Measurements from ENCODE around the gene NCKAP5.

The NCKAP5 gene

DNA sequence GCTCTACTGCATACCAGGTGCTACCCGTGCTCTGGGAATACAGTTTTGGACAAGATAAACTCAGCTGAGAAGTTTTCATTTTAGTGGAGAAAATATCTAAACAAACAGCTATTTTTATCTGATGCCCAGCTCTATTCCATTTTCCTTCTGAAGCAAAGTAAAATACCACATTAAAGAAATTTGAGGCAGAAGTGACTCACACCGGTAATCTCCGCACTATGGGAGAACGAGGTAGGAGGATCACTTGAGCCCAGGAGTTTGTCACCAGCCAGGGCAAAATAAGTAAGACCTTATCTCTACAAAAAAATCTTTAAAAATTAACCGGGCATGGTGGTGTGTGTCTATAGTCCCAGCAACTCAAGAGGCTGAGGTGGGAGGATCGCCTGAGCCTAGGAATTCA, 482.1 kb downstream of the NCKAP5 start:
- no peak for DNase-seq (ENCODE audit: low read depth)

GRCh38 chr2:133085646-133086045, 482.6 kb downstream of the NCKAP5 start:
- no peak for DNase-seq (ENCODE audit: low read depth)

DNA sequence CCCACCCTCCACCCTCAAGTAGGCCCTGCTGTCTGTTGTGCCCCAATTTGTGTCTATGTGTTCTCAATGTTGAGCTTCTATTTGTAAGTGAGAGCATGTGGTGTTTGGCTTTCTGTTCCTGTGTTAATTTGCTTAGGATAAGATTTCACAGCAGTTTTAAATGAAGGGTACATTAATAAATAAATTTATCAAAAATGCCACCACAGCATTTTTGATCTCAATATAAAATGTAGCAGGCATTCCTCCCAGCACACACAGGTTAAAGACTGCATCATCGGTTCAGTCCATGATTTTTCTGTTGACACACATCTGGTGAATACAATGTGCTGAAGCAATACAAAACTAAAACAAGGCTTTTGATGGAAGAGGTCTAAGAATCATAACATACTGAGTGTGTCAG, 486.2 kb downstream of the NCKAP5 start:
- no peak for DNase-seq (ENCODE audit: low read depth)

- DNase-seq (ENCODE audit: low read depth): no peak
Measured at GRCh38 chr2:133080822-133081221, 487.4 kb downstream of the NCKAP5 start.

DNA sequence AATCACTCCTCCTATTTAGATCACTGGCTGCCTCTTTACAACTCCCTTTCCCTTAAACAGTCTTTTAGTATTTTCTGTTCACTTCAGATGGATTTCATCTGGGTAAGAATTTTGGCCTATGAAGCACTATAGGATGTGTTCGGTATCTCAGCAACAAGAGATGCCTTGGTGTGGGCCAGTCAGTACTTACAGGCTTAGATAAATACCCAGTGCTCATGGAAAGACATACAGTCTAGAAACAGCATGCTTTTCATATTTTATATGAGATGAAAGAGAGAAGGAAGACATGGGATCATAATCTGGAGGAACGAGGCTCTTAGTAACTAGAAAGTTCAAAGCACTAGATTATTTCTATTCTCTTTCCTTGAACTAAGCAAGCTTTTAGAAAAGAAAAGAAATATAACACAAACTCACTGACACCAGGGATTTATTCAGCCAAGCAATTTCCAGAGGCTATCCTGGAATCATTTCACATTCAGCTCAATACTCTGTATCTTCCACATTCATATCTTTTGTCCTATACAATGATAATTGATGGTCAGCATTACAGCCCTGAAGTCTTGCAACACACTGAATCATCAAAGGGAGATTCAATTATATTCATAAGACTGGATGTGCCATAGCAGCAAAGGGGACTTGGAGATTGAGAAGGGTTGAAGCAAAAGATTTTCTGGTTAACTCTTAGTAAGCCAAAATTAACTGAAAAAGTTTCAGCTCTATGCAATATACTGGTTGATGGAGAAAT, 489.4 kb downstream of the NCKAP5 start:
- DNase-seq (ENCODE audit: low read depth): no peak

DNA sequence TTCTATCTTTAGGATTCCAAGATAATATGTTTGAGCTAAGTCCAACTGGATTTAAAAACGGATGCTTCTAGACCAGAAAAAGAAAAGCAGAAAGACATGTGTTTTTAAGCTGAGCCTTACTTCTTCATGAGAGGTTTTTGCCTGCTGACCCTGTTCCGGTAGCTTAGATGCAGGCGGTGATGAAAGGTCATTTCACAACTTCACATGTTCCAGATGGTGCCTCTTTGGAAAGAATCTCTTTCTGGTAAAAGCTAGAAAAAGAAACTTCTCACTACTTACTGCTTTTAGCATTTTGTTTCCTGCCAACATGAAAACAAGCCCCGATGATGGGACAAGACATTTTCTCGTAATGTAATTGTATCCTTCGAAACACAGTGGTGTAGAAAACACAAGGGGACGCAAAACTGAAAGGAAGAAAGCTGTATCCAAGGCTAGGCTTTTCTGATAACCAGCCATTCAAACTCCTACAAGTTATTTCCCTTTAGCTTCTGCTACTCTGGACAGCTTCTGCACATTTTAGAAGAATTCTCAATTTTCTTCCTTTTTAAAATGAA, 490.9 kb downstream of the NCKAP5 start:
- DNase-seq (ENCODE audit: low read depth): peak; percentile 15

GRCh38 chr2:133072837-133073694, 495.2 kb downstream of the NCKAP5 start:
- no peak for DNase-seq (ENCODE audit: low read depth)

GRCh38 chr2:133063775-133064174, 504.5 kb downstream of the NCKAP5 start:
- DNase-seq (ENCODE audit: low read depth): peak; percentile 64

- DNase-seq (ENCODE audit: low read depth): peak; percentile 15
Measured at GRCh38 chr2:133062931-133063665, 505.2 kb downstream of the NCKAP5 start.

DNA sequence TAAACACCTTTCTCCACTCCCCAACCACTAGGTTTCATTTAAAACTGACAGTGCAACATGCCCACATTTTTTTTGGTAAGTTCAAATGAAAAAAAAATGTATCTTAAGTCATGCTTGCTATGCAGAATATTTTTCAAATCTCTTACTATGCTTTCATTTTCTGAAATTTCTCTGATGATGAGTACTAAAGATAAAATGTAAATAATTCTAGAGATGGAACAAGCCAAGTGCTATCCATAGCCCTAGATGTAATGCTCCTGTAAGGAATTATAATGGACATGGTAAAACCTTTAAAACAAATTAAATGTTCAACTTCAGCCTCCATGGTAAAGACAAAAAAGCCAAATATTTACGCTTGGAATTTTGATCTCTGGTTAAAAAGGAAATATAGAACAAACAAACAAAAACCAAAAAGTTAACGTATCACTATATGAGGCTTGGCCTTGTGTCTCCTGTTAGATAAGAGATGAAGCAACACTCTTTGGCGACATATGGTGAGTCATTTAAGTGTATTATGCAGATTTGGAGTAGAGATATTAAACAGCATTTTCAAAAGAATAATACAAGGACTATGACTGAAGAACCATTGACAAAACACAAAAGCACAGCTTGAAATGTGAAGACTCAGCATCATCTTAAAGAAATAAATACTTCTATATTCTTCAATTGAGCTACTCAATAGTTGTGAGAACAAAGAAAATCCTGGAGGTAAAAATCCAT, 506.2 kb downstream of the NCKAP5 start:
- peak; percentile 9 for DNase-seq (ENCODE audit: low read depth)

GRCh38 chr2:133054297-133054696, 514.0 kb downstream of the NCKAP5 start:
- DNase-seq (ENCODE audit: low read depth): peak; percentile 77

GRCh38 chr2:133053541-133053940, 514.7 kb downstream of the NCKAP5 start:
- DNase-seq (ENCODE audit: low read depth): no peak

DNA sequence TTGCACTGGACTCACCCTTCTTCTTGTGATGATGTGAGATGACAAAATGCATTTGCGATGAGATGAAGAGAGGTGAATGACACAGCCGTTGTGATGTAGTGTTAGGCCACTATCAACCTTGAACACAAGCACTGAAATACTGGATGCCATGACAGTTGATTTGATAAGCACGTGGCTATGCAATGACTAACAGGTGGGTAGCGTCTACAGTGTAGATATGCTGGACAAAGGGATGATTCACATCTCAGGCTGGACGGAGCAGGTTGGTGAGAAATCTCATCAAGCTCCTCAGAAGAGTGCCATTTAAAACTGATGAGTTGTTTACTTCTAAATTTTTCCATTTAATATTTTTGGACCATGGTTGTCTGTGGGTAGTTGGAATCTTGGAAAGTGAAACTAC, 522.5 kb downstream of the NCKAP5 start:
- no peak for DNase-seq (ENCODE audit: low read depth)

DNA sequence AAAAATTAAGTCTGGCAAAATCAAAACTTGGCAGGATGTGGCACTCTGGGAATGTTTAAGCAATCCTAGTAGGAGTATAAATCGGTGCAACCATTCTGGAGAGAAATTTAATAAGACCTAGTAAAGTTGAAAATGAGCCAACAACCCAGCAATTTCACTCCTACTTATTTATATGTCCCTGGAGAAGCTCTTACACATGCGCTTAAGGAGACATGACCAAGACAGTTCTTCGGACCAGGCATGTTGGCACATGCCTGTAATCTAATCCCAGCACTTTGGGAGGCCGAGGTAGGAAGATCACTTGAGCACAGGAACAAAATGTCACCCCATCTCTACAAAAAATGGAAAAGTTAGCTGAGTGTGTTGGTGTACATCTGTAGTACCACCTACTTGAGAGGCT, 523.7 kb downstream of the NCKAP5 start:
- DNase-seq (ENCODE audit: low read depth): peak; percentile 14

- DNase-seq (ENCODE audit: low read depth): peak; percentile 71
Measured at GRCh38 chr2:133040170-133040569, 528.1 kb downstream of the NCKAP5 start.

DNA sequence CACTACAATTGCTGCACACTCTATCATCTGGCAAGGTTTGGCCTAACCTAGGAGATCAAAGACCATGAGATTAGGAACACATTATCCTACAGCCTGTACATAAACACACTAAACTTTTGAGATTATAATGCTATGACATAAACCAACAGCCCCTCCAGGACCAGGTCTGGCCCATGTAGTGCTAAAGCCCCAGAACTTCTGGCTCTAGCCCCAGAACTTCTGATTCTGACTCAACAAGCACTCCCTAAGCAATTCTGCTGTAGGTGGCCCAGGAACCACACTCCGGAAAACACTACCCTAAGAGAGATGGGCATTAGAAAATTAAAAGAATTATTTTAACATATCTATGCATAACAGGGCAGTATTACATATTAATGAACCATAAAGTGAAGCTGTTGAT, 528.7 kb downstream of the NCKAP5 start:
- DNase-seq (ENCODE audit: low read depth): no peak

GRCh38 chr2:133026536-133027177, 541.6 kb downstream of the NCKAP5 start:
- peak; percentile 28 for DNase-seq (ENCODE audit: low read depth)

- no peak for DNase-seq (ENCODE audit: low read depth)
Measured at GRCh38 chr2:133025004-133025403, 543.3 kb downstream of the NCKAP5 start.

GRCh38 chr2:133012847-133013734, 555.2 kb downstream of the NCKAP5 start:
- DNase-seq (ENCODE audit: low read depth): no peak

DNA sequence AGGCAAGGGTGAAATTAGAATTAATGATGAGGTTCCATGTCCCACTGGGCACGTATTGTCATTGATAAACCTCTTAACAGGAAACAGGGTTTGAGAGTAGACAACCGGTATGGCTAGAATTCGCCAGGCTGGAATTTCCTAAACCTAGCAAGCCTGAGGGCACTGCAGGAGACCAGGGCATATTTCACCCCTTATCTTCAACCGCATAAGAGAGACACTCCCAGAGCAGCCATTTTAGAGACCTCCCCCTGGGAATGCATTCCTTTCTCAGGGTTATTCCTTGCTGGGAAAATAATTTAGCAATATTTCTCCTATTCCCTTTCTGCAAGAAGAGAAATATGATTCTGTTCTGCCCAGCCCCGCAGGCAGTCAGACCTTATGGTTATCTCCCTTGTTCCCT, 563.6 kb downstream of the NCKAP5 start:
- DNase-seq (ENCODE audit: low read depth): no peak
